ENCODE results near the gene HHIPL1.

Gene HHIPL1

DNA sequence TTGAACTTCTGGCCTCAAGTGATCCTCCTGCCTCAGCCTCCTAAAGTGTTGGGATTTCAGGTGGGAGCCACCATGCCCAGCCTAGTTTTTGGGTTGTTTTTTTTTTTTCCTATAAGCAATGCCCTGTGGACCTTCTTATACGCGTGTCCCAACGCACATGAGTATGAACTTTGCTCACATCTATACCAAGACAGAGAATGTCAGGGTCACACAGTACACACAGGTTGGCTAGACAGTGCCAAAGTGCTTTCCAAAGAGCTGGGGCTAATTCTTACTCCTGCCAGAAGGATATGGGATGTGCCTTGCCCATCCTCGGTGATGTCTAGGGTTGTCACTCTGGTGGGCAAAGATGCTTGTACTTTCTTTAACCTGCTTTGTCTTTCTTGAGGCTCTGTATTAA is 33.3 kb upstream of the HHIPL1 start:
- no peak for DNase-seq

DNA sequence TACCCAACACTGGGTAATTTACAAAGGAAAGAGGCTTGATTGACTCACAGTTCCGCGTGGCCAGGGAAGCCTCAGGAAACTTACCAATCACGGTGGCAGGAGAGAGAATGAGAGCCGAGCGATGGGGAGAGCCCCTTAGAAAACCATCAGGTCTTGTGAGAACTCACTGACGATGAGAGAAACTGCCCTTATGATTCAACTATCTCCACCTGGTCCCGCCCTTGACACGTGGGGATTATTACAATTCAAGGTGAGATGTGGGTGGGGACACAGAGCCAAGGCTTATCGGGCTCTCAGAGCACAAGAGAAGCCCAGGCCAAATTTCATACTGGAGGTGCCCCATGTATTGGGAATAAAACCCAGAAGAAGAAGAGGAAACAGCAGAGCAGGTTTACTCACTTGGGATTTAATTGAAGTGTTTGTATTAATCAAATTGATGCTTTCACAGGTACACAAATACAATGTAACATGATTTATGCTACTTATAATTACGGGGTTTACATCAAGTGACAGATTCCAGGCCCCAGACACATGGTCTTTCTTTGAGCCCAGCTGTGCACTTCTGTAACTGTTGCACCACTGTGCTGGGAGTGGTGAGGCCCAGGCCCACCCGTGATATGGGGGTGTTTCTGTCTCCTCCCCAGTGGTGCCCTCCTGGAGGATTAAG is 32.7 kb upstream of the HHIPL1 start:
- no peak for DNase-seq

DNA sequence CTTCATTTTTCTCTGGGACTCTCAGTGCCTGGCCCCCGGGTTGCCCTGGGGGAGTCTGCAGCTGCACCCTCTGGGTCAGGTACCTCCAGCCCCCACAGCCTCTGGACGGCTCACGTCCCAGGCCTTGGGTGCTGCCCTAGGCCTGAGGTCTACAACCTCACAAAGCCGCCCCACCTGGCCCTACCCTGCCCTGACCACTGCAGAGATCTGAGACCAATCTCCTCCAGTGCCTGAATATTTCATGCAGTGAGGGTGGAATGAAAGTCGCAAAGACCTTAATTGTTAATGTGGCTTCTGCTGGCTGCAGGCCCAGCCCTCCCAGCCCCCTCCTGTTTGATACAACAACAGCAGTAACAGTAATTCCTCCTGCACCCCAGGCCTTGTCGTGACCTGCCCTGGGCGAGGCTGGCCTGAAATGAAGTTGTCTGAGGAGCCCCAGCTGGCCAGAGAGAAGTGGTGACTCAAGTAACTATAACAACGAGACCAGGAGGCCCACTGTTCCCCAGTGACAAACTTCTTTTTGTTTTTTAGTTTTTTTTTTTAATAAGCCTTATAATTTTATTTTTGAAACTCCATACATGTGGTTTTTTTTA is 32.1 kb upstream of the HHIPL1 start:
- peak; percentile 35 for DNase-seq

DNA sequence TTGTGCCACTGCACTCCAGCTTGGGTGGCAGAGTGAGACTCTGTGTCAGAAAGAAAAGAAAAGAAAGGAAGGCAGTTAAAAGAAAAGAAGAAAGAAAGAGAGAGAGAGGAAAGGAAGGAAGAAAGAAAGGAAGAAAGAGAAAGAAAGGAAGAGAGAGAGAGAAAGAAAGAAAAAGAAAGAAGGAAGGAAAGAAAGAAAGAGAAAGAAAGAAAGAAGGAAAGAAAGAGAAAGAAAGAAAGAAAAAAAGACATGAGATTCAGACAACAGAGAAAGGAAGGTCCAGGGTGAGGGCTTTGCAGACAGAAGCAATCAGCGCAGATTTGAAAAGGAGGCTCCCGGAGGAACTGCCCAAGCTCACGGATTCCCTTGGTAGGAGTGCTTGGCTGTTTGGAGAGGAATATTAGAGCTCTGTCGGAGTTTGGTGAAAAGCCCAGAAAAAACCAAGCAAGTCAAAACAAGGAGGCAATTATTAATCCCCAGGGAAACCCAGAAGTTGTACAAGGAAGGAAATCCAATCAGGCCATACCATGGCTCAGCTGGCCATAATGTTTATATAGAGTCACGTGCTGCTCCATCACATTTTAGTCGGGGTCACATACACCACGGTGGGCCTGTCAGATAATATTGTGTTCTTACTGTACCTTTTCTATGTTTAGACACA is 29.3 kb upstream of the HHIPL1 start:
- no peak for DNase-seq

DNA sequence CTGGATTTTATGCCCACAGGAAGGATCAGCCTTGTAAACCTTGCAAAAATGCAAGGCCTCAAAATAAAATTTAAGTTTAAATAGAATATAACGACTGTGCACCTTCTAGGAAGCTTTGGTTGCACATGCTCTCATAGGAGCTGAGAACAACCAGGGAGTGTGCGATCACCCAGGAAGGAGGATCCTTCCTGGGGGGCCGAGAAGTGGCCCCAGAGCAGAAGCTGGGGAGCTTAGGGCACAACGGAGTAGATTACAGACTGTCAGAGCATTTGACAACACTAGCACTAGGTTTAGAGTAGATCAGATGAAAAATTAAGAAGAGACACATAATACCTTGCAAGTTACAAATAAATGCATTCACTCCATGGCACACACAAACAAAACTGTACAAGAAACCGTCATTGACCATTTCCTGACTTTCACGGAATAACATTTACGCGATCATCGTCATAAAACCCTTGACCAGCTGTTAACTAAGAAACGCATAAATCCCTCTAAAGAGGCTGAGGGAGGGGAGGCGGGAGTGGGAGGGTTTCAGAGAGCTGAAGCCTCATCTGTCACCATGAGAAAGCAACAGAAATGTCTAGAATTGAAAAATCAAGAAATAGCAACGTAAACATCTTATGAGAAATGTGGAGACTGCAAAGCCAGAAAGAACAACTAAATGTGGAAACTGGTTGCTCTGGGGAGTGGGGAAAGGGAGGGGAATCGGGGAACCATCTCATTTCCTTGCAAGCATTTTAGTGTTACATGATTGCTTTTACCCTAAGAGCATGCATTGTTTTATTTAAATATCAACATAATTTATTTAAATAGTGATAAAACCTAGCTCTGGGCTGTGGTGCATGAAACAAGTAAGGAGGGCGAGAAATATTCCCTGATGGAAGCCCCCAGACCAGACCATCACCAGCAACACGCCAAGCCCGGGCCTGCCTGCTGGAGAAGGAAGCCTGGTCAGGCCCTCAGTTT is 27.8 kb upstream of the HHIPL1 start:
- no peak for DNase-seq

DNA sequence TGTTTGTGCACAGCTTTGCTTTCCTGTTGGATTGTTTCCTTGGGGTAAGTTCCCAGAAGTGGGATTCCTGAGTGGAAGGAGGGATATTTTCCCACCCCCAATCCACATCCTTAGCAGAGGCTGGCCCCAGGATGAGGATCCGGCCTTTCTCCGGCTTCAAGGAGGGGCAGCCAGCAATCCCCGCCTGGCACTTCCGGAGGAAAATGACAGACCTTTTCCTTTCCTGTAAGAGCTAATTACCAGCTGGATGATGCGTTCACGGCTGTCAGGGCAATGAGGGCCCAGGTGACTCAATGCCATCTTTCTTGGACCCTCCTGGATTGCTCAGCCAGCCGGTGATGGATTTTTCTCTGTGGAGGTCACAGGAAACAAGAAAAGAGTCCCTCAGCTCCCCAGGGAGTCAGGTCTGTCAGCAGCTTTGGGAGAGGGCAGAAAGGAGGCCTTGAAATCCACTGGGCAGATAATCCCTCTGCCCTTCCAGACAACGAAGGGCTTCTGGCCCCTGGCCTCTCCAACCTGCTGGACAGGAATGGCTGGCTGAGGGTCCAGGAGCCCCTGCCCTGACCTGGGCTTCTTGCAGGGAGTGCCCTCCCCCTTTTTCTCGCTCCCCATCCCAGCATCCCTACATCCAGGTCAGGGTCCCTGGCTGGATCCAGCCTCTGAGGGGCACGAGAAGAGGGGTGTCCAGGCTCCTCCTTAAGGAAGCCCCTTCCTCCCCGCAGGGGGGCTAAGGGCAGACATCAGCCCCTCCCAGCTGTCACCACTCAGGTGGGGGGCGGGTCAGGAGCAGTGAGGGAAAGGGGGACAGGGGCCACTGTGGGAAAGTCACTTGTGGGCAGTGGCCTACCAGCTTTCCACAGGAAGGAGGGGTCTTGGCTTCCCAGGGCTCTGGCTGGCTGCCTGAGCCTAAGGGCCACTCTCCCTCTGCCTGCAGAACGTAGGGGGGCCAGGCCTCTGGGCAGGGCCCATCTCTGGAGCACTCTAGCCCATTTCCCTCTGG is 24.8 kb upstream of the HHIPL1 start:
- peak; percentile 53 for DNase-seq

DNA sequence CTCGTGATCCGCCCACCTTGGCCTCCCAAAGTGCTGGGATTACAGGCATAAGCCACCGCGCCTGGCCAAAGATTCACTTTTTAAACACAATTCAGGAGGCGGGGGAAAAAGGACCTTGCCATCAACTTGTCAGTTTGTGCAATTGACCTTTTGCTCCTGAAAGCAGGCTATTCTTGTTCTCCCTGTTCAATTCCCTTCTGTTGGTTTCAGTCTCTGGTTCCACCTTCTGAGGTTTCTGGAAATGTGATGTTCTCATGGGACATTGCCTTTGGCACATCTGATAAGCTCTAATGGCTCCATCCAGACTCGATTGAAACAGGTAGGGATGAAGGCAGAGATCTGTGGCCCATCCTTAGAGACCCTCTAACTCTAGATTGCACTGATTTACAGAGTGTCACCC is 23.0 kb upstream of the HHIPL1 start:
- no peak for DNase-seq

DNA sequence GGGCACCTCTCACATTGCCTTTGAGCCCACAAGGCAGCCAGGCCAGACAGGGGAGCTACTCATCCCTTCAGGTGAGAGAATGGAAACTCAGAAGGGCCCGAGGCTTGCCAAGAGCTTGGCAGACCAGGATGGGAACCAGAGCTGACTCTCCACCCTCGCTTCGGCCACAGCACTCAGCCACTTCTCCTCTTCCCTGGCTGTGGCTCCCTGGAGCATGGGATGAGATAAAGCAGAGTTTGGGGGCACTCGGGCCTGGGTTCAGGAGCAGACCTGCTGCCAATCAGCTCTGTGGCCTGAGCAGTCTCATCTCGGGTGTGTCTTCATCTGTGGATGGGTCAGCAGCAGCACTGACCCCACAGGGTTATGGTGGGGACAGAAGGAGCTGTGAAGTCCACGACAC is 20.9 kb upstream of the HHIPL1 start:
- DNase-seq = no peak

DNA sequence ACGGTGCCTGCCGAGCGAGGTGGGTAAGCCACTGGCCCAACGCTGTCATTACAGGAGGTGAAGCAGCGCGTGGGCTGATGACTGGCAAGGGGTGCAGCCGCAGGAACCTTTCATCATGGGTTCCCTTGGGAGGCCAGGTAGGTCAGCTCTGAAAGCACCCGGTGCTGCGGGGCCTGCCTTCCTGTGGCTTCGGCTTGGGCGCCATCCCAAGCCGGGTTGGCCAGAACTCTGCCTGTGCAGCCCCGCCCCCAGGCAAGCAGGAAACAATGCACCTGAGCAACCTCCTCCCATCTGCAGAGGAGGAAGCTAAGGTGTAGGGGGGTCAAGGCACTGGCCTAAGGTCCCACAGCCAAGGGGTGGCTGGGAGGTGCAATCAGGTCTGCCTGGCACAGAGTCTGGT is 20.0 kb upstream of the HHIPL1 start:
- DNase-seq = no peak

DNA sequence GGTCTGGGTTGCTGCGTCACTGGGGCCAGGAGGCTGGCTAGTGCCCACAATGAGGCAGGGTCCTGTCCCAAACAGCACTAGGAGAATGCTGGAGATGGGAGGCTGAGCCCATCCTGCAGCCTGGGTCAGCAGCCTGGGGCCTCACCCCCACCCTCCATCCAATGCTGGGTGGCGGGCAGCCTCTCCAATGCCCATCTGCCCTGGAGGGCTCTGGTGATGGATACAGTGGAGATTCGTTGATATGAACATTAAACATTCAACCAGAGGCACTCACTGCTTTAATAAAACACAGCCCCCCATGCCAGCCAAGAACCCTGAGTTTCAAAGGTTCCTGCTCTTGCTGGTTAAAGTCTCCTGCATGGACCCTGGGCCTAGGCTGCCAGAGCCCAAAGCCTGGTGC is 19.5 kb upstream of the HHIPL1 start:
- DNase-seq = no peak

DNA sequence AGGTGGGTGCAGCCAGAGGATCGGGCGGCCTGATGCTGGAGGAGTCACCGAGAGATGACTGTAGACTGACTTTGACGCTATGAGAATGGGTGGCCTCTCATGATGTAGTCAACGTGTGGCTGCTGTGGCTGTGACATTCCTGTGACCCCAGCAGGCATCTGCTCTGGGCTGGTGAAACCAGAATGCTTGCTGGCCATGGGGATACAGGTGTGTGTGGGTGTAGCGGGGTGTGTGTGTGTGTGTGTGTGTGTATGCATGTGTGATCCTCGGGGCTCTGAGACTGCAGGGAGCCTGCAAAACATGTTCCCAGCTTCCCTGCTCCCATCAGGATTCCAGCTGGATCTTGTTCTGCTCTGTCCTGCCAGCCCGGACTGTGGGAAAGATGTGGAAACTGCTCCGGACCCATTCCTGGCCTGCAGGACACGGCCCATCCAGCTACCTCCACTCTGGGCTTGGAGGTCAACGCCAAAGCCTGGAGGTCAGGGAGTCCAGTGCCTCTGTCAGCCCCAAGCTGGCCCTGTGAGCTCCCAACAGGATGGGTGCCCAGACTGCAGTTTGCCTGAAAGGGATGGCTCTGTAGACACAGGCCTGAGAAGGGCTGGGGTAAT is 18.8 kb upstream of the HHIPL1 start:
- DNase-seq = no peak

DNA sequence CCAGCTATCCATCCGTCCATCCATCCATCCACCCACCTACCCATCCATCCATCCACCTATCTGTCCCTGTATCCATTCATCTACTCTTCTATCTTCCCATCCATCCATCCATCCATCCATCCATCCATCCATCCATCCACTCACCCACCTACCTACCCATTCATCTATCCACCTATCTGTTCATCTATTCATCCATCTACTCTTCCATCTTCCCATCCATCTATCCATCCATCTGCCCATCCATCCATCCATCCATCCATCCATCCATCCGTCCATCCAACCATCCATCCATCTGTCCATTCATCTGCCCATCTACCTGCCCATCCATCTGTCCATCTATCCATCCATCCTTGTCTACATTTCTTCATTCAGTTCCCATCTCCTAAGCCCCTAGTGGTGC is 17.8 kb upstream of the HHIPL1 start:
- DNase-seq = no peak

DNA sequence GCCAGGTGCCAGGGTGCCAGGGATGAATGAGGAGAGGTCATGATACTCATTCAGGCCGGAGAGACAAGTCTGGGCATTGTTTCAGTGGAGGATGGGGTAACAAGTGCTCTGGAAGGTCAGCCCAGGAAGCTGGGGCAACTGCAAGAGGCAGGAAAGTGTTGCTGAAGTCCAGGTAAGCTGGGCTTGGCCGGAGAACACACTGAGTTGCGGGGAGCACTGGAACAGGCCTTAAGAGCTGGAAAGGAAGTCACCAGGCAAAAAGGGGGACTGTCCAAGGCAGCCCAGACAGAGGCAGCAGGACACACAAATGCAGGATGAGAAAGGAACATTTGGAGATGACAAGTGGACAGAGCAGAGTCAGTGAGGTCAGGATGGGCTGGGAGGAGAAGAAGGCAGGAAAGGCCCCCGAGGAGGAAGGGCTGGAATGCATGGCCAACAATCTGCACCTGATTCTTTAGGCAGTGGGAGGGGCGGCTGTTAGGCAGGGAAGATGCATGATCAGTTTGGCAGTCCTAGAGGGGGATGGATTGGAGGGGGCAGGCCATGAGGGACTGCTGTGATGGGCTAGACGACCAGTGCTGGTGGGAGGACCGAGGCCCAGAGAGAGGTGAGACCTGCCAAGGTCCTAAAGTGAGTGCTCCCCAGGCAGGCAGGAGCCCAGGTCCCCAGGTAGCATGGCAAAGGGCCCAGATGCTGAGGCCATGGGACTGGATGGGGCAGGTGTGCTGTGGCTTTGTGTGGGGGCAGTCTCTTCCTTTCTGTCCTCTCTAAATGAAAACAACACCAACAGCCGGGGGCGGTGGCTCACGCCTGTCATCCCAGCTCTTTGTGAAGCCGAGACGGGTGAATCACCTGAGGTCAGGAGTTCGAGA is 17.2 kb upstream of the HHIPL1 start:
- no peak for DNase-seq

DNA sequence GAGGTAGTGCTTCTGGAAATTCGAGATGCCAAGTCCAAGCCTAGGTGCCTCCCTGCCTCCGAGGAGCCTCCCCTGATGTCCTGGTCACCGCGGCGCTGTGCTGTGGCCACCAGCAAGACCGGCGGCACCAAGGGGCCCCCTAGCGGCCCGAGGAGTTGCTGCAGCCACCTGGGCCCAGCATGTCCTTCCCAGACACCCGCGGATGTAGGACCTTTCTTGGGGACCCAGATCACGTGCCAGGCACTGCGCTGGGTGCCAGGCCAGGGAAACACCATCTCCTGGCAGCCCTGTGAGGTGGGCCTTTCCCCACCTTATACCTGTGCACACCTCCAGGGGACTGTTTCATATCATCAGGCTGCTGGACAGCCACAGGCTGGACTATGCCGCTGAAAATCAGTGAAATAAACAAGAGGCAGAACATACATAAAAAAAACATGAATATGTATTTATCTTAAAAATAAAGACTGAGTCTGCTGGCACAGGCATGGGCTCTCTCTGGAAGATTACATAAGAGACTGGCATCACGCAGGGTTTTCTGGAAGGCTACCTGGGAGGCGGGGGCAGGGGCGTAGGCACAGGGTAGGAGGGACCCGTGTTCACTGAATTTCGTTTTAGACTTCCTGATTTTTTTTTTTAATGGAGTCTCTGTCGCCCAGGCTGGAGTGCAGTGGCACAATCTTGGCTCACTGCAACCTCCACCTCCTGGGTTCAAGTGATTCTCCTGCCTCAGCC is 15.9 kb upstream of the HHIPL1 start:
- DNase-seq = peak; percentile 61

DNA sequence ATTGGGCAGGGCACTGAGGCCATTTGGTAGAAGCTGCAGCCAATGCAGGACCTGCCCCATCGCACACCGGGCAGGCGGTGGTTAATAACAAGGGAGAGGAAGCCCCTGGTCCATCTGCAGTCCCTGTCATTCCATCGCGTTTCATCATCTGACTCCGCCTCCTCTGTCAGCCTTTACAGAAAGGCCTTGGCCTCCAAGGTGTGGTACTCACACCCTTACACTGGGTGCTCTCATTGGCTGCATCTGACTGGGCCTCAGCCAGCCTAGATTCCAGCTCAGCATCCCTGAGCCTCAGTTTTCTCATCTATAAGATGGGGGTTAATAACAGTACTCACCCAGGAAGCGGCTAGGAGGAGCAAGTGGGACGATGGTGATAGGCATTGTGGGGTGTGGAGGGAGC is 14.7 kb upstream of the HHIPL1 start:
- no peak for DNase-seq

DNA sequence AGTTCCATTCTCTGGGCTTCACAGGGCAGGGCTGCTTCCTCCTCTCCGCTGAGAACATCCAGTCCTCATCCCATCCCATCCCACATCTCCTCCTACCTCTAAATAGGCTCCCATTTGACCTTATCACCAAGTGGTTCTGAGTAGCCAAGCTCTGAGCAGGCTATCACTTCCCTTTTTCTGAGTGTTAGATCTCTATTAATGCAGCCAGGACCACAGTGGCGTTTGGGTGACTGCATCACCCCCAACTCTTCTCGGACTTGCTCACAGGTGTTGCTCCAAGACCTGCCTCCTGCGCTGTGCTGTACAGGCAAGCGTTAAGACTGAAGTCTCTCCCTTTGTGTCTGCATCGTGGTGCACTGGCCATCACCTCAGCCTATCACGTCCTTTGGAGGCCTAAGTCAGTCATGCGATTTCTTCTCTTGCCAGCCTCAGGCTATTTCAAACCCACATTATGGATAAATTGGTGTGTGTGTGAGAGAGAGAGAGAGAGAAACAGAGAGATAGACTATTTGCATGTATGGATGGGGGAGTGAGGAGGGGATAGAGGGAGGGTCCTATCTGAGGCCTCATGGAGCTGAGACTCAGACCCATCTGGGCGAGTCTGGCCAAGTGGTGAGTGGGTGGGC is 12.4 kb upstream of the HHIPL1 start:
- DNase-seq = no peak

DNA sequence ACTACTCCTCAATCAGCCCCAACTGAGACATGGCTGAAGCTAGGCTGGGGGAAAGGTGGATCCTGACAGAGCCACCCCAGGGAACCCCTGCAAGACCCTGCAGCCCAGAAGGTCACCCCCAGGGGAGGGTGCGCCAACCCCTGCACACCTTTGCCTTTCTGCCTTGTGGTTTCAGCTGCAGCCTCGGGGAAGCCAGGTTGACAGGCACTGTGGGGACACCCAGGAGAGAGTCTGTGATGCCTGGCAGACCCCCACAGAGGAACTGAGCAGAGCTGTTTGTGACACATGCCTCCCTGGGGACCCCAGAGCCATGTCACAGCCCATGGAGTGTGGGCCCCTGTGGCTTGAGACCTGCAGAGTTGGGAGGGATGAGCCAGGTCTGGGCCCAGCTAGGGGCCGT is 11.8 kb upstream of the HHIPL1 start:
- DNase-seq = no peak

DNA sequence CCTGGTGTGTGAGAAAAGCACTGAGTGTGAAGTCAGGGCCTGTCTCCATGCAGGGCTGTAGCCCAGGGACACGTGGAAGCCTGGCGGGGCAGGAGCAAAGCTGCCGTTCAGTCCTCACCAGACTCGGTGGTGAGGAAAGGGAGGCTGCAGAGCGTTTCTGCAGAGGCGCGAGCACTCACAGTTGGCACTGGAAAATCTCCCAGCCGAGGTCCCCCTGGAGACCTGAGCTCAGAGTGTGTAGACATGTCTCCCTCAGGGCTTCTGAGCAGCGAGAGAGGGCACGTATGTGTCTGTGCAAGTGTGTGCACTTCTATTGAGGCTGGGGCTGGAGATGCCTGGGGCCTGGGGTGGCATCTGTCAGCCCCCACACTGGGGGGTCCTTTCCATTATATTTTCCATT is 11.0 kb upstream of the HHIPL1 start:
- DNase-seq = no peak

DNA sequence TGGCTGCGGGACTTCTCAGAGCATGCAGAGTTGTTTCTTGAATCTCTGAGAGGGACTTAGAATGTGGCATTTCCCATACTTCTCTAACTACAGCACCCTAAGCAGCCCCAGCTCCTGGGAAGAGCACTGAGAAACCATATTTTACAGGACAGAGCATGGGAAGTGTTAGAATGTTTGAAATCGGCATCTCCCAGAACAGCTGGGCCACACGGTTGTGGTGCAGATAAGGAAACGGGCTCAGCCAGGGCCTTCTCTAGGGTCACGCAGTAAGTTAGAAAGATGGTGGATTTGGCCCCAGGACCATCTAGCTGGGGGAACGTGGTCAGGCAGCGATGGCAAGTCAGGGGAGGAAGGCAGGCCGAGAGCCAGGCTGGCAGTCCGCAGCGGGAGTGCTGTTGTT is 10.5 kb upstream of the HHIPL1 start:
- DNase-seq = no peak
